Pancreas (tissue), 10 donors: ENCODE measurements around the gene C17orf58. TPM values are rescaled to one million over a fixed set of nuclear protein-coding genes. Genes with fewer than 3 reads are reported as not detected.
"Not testable (repeated sequence)": the region's sequence is repeated elsewhere in the genome, so short reads cannot be mapped to it uniquely, and the experiment has no call there.

Experiments
- ATAC-seq, 4 donors: fragments of 200-7000 bp; cut with Tn5 transposase; one replicate each; pipeline versions ENCODE4 v1.8.0 to v1.9.1; 2020; ENCODE audit warnings: mild to moderate bottlenecking in 4 of 4, moderate library complexity in 4 of 4
- DNase-seq, 6 donors: peaks; one replicate each; pipeline ENCODE4 v3.0.0-alpha.2; 2020
- FAIRE-seq: peaks from 2 replicates; lab custom pipeline; 2012; peaks lifted over from hg19 to GRCh38; lab: Jason Lieb, UNC
- H3K27ac ChIP-seq, 4 donors: fragments of 200-600 bp; sonication (generic); 1 replicate in 3 of 4; 2 replicates in 1 of 4; pipeline versions ENCODE4 v1.5.0 to v1.8.0; 2020
- H3K27me3 ChIP-seq, 4 donors: fragments of 200-600 bp; one replicate each; pipeline ENCODE4 v1.8.0; 2021
- H3K36me3 ChIP-seq, 3 donors: fragments of 200-600 bp; sonication (generic) in 1 of 3; one replicate each; pipeline versions ENCODE4 v1.5.0 to v1.8.0; 2020 to 2021
- H3K4me1 ChIP-seq, 3 donors: fragments of 200-600 bp; one replicate each; pipeline ENCODE4 v1.8.0; 2021
- H3K4me3 ChIP-seq, 4 donors: fragments of 200-600 bp; sonication (generic) in 2 of 4; one replicate each; pipeline versions ENCODE4 v1.5.0 to v1.8.0; 2020 to 2021
- H3K9me3 ChIP-seq, 4 donors: fragments of 200-600 bp; one replicate each; pipeline ENCODE4 v1.8.0; 2021
- CTCF ChIP-seq, 4 donors: fragments of 200-600 bp; sonication (generic) in 3 of 4; IDR thresholded peaks; one replicate each; pipeline versions ENCODE4 v1.5.0 to v1.8.0; 2021; ENCODE audit warnings: antibody characterized with exemption in 4 of 4
- WGBS, 2 donors: extraction: QIAGEN DNeasy Blood & Tissue Kit; methylation state at CpG; one replicate each; pipeline ENCODE4 v1.1.7; 2013; 5-methylcytosine and 5-hydroxymethylcytosine counted together
- intact Hi-C, 3 donors: fragments of 100-400 bp; cut with DNase I; formaldehyde crosslinking; loops; one replicate each; pipeline versions ENCODE4 v1.11.1 to v1.14.2; 2022
- polyA plus RNA-seq, 2 donors: library from polyadenylated mRNA; stranded (reverse); fragments of 200-250 nt; gene quantifications; one replicate each; pipeline ENCODE4 v1.2.3, GENCODE V29; 2013
- total RNA-seq, 6 donors: library from RNA; stranded (reverse); fragmentation: NEBNext Ultra II Directional in 4 of 6; extraction: Animal tissue kit (Norgen Biotek cat#: 25700) in 4 of 6; gene quantifications; one replicate each; pipeline versions ENCODE4 v1.2.1 to v1.2.4, GENCODE V29; 2021 to 2023
- donor health status: healthy with polysubstance abuse.
- donor health status: DM: no; HTN: no; CAD: no; lungs with moderate emphysema.
- donor health status: DM: no; HTN: no; CAD: no.
- donor health status: control.
- donor health status: control.
- donor health status: Bipolar disorder and iron deficiency.
- donor health status: DM: yes; HTN: yes; CAD: no.
- donor health status: DM: no; HTN: no; CAD: no.
- donor health status: DM: no; HTN: no; CAD: no.
- donor health status: DM: yes; HTN: yes; CAD: no.

C17orf58 gene
- total and polyA plus RNA-seq, 8 donors = 3.0 to 8.7 (median 5.5) TPM

GRCh38 chr17:68034452-68034776 is 38.1 kb upstream of the C17orf58 start:
- DNase-seq = no peak
- H3K9me3 ChIP-seq = no peaks in the 10 kb centered on the region
- whole genome bisulfite sequencing, 2 donors = 34 to 57% methylated on average over 1 of the region's 1 CpG
- no peaks in the 10 kb centered on the region for H3K27me3 ChIP-seq
- FAIRE-seq = no peak
- peaks cover 3 to 8% (median 4%) of the 10 kb centered on the region in 3 donors for H3K4me1 ChIP-seq
- no peak for ATAC-seq
- no peak overlapping the region for H3K4me3 ChIP-seq
- intact Hi-C loops = loop anchor here in 1 of 3 donors (10.0 kb wide), 1 partner anchor 70 kb away; no protein-coding TSS in a partner anchor
- H3K27ac ChIP-seq = no peak overlapping the region
- no peak for TF ChIP-seq CTCF (IDR thresholded peaks at IDR 0.05)
- no peaks in the 10 kb centered on the region for H3K36me3 ChIP-seq

GRCh38 chr17:68033636-68034451 is 37.6 kb upstream of the C17orf58 start:
- no peak for ATAC-seq
- Histone ChIP-seq H3K4me3 (no peak overlapping the region), H3K4me1 (peaks cover 3 to 8% (median 4%) of the 10 kb centered on the region in 3 donors), H3K9me3 (no peaks in the 10 kb centered on the region), H3K36me3 (no peaks in the 10 kb centered on the region), H3K27ac (no peak overlapping the region), H3K27me3 (no peaks in the 10 kb centered on the region)
- FAIRE-seq = no peak
- WGBS, 2 donors = 75 to 76% methylated on average over 7 of the region's 7 CpGs
- intact Hi-C loops = loop anchor here in 1 of 3 donors (10.0 kb wide), 1 partner anchor 69 kb away; no protein-coding TSS in a partner anchor
- no peak for DNase-seq
- TF ChIP-seq CTCF (IDR thresholded peaks at IDR 0.05) = no peak

DNA sequence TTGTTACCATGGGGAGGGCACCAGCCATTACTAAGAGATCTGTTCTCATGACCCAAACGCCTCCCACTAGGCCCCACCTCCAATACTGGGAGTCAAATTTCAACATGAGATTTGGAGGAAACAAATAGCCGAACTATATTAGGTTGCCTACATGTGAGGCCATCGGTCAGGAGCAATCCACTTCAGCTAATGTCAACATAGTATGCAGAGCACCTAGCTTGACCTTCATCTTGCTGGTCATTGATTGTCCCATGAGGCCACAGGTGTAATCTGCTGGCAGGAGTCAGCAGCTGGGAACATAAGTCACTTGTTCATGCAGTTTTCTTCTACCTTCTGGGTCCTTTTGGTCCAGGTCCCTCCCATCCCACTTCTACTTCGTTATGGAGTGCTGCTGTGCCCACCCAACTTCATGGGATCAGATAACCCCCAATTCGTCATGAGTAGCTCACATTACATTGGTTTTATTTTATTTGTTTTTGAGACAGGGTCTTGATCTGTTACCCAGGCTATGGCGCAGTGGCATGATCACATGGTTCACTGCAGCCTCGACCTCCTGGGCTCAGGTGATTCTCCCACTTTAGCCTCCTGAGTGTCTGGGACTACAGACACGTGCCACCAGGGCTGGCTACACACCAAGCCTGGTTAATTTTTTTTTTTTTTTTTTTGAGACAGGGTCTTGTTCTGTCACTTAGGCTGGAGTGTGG is 33.4 kb upstream of the C17orf58 start:
- DNase-seq (peak in 2 of 6 donors; percentile 40 to 49), ATAC-seq (peak; percentile 66 to 86 (median 82)), FAIRE-seq (no peak)
- H3K27me3 ChIP-seq = no peaks in the 10 kb centered on the region
- H3K27ac ChIP-seq = no peak overlapping the region
- no peak overlapping the region for H3K4me3 ChIP-seq
- TF ChIP-seq CTCF (IDR thresholded peaks at IDR 0.05) = no peak
- WGBS, 2 donors = 45 to 46% methylated on average over 8 of the region's 8 CpGs
- H3K36me3 ChIP-seq = no peaks in the 10 kb centered on the region
- intact Hi-C loops = loop anchor here in 1 of 3 donors (10.0 kb wide), 1 partner anchor 65 kb away; no protein-coding TSS in a partner anchor
- H3K9me3 ChIP-seq = no peaks in the 10 kb centered on the region
- H3K4me1 ChIP-seq = peaks cover 0 to 3% (median under 1%) of the 10 kb centered on the region in 3 donors

- H3K9me3 ChIP-seq, H3K27me3 ChIP-seq, H3K36me3 ChIP-seq, FAIRE-seq, intact Hi-C loops, H3K4me1 ChIP-seq, ATAC-seq, DNase-seq, H3K4me3 ChIP-seq, H3K27ac ChIP-seq: not testable (repeated sequence)
- 95 to 96% methylated on average over 15 of the region's 15 CpGs for WGBS, 2 donors
Observed at GRCh38 chr17:68022547-68022946, 26.3 kb upstream of the C17orf58 start.

GRCh38 chr17:68021963-68022362 is 25.7 kb upstream of the C17orf58 start:
- no peaks in the 10 kb centered on the region for H3K36me3 ChIP-seq
- FAIRE-seq (no peak), DNase-seq (no peak), ATAC-seq (no peak)
- no peaks in the 10 kb centered on the region for H3K9me3 ChIP-seq
- peaks cover 0 to 4% (median 0%) of the 10 kb centered on the region in 3 donors for H3K4me1 ChIP-seq
- TF ChIP-seq CTCF (IDR thresholded peaks at IDR 0.05) = no peak
- 89 to 95% methylated on average over 8 of the region's 8 CpGs for WGBS, 2 donors
- no peak overlapping the region for H3K27ac ChIP-seq
- no peak overlapping the region for H3K4me3 ChIP-seq
- intact Hi-C loops = no loop called here
- H3K27me3 ChIP-seq = no peaks in the 10 kb centered on the region

GRCh38 chr17:68020791-68021190 is 24.5 kb upstream of the C17orf58 start:
- DNase-seq, intact Hi-C loops, FAIRE-seq, H3K9me3 ChIP-seq, H3K27me3 ChIP-seq, H3K36me3 ChIP-seq, ATAC-seq, H3K4me1 ChIP-seq: not testable (repeated sequence)
- H3K4me3 ChIP-seq = peak overlapping the region in 3 of 4 donors; percentile 39 to 49 (median 48)
- peak overlapping the region; percentile 74 to 83 (median 75) for H3K27ac ChIP-seq
- 80 to 82% methylated on average over 13 of the region's 13 CpGs for WGBS, 2 donors
